ENCODE results near the gene CD72. TPM values are rescaled to one million over a fixed set of nuclear protein-coding genes. Genes with fewer than 3 reads are reported as not detected.
"Not testable (repeated sequence)": the region's sequence is repeated elsewhere in the genome, so short reads cannot be mapped to it uniquely, and the experiment has no call there.

Gene CD72
- total RNA-seq, 1 experiment from 2014 or later: 1.2 TPM

GRCh38 chr9:35618854-35619799 lies 914 bp upstream of the CD72 start:
- DNase-seq (ENCODE audit: low spot score): no peak

GRCh38 chr9:35617548-35617947 lies 665 bp downstream of the CD72 start:
- DNase-seq (ENCODE audit: low spot score): no peak

GRCh38 chr9:35616681-35617459 lies 1.3 kb downstream of the CD72 start:
- no peak for DNase-seq (ENCODE audit: low spot score)

- DNase-seq (ENCODE audit: low spot score): no peak
Measured at GRCh38 chr9:35615981-35616680, 2.1 kb downstream of the CD72 start.

- DNase-seq (ENCODE audit: low spot score): no peak
Measured at GRCh38 chr9:35612843-35613242, 5.4 kb downstream of the CD72 start.

- DNase-seq (ENCODE audit: low spot score): not testable (repeated sequence)
Measured at GRCh38 chr9:35612066-35612465, 6.1 kb downstream of the CD72 start.

GRCh38 chr9:35611230-35611797 lies 6.9 kb downstream of the CD72 start:
- no peak for DNase-seq (ENCODE audit: low spot score)

- DNase-seq (ENCODE audit: low spot score): no peak
Measured at GRCh38 chr9:35609820-35610163, 8.4 kb downstream of the CD72 start.

GRCh38 chr9:35609001-35609819 lies 9.0 kb downstream of the CD72 start:
- DNase-seq (ENCODE audit: low spot score): no peak

GRCh38 chr9:35608221-35608620 lies 10.0 kb downstream of the CD72 start:
- DNase-seq (ENCODE audit: low spot score): no peak

- DNase-seq (ENCODE audit: low spot score): no peak
Measured at GRCh38 chr9:35606726-35607125, 11.5 kb downstream of the CD72 start.

- no peak for DNase-seq (ENCODE audit: low spot score)
Measured at GRCh38 chr9:35606138-35606504, 12.1 kb downstream of the CD72 start.

GRCh38 chr9:35605351-35606137 lies 12.7 kb downstream of the CD72 start:
- no peak for DNase-seq (ENCODE audit: low spot score)

GRCh38 chr9:35604578-35605350 lies 13.4 kb downstream of the CD72 start, which contains the start of gene TESK1:
TSS of gene TESK1 (plus strand) at chr9:35605262. CDS start at chr9:35605620, 358 bp downstream.
- peak; percentile 70 for DNase-seq (ENCODE audit: low spot score)

- peak; percentile 100 for DNase-seq (ENCODE audit: low spot score)
Measured at GRCh38 chr9:35603986-35604577, 14.1 kb downstream of the CD72 start.

- DNase-seq (ENCODE audit: low spot score): no peak
Measured at GRCh38 chr9:35603506-35603985, 14.7 kb downstream of the CD72 start.

- no peak for DNase-seq (ENCODE audit: low spot score)
Measured at GRCh38 chr9:35599763-35600604, 18.2 kb downstream of the CD72 start.

All from H4 (cell line).